Retinal pigment epithelial cell (primary cell): ENCODE data around the gene RGL1.

Source experiments
- DNase-seq: peaks from one replicate; pipeline ENCODE4 v3.0.0-alpha.2; 2010; ENCODE audit warnings: low read depth
- H3K4me3 ChIP-seq: 2 replicates; pipeline ENCODE4 v1.5.1; 2011; ENCODE audit warnings: mild to moderate bottlenecking, low read length, control low read depth, moderate library complexity
- TF ChIP-seq, protein P1 (sequence below): conservative IDR thresholded peaks from 2 replicates; pipeline ENCODE4 v1.5.1; 2011; ENCODE audit warnings: low read depth, low read length, control low read depth, inconsistent platforms

The RGL1 gene

DNA sequence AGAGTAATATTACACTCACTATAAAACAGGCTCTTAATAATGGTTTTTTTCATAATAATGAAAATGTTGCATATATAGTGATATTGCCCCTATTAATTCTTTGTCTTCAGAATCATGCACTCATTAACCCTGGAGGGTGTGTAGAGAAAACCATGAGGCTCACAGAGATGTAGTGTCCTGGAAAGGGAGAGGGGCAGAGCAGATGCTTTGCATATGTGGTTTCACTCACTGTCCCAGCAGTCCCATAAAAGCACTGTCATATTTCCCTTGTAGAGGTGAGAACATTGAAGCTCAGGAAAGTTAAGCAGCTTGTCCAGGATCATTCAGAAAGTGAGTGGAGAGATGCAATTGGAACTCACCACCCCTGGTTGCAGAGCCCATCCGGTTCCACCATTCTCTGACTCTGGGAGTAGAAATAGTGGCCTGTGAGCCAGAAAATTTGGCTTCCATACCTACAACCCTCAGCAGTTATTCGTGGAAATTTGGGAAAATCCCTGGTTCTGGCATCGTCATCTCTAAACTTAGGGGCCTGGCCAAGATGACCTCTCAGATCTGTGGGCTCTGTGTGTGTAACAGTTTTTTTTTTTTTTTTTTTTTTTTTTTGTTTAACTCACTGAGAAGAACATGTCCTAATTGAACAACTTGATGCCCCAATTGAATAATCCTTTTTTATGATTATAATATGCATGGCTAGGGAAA, 86.4 kb downstream of the RGL1 start:
- DNase-seq = no peak
- no peak overlapping the region for H3K4me3 ChIP-seq
- TF ChIP-seq, protein P1, sequence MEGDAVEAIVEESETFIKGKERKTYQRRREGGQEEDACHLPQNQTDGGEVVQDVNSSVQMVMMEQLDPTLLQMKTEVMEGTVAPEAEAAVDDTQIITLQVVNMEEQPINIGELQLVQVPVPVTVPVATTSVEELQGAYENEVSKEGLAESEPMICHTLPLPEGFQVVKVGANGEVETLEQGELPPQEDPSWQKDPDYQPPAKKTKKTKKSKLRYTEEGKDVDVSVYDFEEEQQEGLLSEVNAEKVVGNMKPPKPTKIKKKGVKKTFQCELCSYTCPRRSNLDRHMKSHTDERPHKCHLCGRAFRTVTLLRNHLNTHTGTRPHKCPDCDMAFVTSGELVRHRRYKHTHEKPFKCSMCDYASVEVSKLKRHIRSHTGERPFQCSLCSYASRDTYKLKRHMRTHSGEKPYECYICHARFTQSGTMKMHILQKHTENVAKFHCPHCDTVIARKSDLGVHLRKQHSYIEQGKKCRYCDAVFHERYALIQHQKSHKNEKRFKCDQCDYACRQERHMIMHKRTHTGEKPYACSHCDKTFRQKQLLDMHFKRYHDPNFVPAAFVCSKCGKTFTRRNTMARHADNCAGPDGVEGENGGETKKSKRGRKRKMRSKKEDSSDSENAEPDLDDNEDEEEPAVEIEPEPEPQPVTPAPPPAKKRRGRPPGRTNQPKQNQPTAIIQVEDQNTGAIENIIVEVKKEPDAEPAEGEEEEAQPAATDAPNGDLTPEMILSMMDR = no peak

- no peak overlapping the region for H3K4me3 ChIP-seq
- DNase-seq = no peak
- TF ChIP-seq, protein P1 = no peak
Observed at GRCh38 chr1:183892351-183892793, 87.5 kb downstream of the RGL1 start.

GRCh38 chr1:183893561-183894289, 88.8 kb downstream of the RGL1 start:
- H3K4me3 ChIP-seq = no peak overlapping the region
- DNase-seq = no peak
- TF ChIP-seq, protein P1 = no peak

DNA sequence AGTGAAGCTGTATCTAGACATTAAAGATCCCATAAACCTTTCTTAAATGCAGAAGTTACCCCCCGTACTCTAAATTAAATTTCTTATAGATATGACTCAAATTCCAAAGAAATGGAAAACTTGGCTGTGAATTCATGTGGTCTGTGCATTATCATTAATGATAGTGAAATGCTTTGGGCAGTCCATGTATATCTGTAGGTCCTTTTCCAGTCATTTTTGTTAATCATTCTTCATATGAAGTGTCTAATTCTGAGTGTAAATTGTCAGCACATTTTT, 89.3 kb downstream of the RGL1 start:
- no peak for DNase-seq
- H3K4me3 ChIP-seq = no peak overlapping the region
- TF ChIP-seq, protein P1 = no peak

GRCh38 chr1:183896466-183897048, 91.6 kb downstream of the RGL1 start:
- H3K4me3 ChIP-seq = no peak overlapping the region
- no peak for DNase-seq
- TF ChIP-seq, protein P1 = no peak

DNA sequence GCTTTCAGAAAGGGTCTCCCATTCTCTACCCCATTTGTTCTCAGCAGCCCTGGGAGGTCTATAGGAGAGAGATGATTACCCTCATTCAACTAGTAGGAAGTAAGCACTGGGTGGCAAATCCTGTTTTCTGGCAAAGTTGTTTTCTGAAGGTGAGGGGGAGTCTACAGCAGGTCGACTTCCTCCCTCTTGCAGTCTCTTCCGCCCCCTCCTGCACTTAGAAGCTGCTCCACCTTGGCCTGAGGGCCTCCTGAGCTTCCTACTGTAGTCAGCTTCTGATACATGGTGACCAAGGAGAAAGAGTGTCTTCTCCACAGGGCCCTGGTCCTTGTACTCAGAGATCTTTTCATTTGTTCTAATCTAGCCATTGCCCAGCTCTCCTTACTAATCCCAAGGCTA, 93.1 kb downstream of the RGL1 start:
- TF ChIP-seq, protein P1 = no peak
- no peak overlapping the region for H3K4me3 ChIP-seq
- no peak for DNase-seq
